ENCODE data around the gene ZDHHC11. TPM values are rescaled to one million over a fixed set of nuclear protein-coding genes. Genes with fewer than 3 reads are reported as not detected.
A peak's percentile ranks its signal among the peaks of the same experiment; 100 is the strongest.
"Not testable (repeated sequence)": the region's sequence is repeated elsewhere in the genome, so short reads cannot be mapped to it uniquely, and the experiment has no call there.

The ZDHHC11 gene
- total RNA-seq, 2 experiments from 2014 or later, result 9.9 to 10.6 TPM

DNA sequence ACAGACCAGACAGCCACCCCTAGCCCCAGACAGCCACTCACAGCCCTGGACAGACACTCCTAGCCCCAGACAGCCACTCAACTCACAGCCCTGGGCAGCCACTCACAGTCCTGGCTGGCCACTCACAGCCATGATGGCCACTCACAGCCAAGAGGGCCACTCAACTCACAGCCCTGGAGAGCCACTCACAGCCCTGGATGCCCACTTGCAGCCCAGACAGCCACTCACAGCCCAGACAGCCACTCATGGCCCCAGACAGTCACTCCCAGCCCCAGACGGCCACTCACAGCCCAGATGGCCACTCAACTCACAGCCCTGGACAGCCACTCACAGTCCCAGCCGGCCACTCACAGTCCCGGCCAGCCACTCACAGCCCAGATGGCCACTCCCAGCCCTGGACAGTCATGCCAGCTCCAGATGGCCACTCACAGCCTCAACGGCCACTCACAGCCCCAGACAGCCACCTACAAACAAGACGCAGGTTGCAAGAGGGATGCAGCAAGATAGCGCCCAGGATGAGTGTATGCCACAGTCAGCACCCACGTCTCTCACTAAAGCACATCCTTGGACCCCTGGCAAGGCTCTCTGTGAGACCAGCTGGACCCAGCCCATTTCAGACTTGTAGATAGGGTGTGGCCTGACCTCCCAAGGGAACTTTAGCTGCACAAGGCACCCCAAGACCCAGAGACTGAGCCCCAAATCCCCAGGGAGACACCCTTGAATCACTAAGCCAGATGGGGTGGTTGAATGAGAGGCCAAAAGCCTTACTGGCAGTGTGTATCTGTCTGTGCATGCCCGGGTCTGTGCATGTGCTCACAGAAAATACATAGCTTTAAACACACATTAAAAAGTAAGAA, 88.7 kb downstream of the ZDHHC11 start:
- Mint-ChIP-seq H3K36me3 (no peaks in the 10 kb centered on the region), H3K27me3 (peaks cover 3% of the 10 kb centered on the region), H3K9me3 (ENCODE audit: low read depth) (no peaks in the 10 kb centered on the region), H3K27ac (no peak overlapping the region), H3K4me1 (peaks cover 7% of the 10 kb centered on the region), H3K4me3 (no peak overlapping the region)
- no peak for DNase-seq
- CTCF ChIA-PET, result no interaction called here
- ATAC-seq, result no peak

- H3K4me1 Mint-ChIP-seq, result peaks cover 7% of the 10 kb centered on the region
- ATAC-seq (no peak), DNase-seq (no peak)
Observed at GRCh38 chr5:761059-761771, 89.6 kb downstream of the ZDHHC11 start.

GRCh38 chr5:760363-761058, 90.3 kb downstream of the ZDHHC11 start:
- Mint-ChIP-seq H3K36me3 (no peaks in the 10 kb centered on the region), H3K27me3 (peaks cover 3% of the 10 kb centered on the region), H3K27ac (no peak overlapping the region), H3K4me3 (no peak overlapping the region), H3K4me1 (peaks cover 7% of the 10 kb centered on the region), H3K9me3 (ENCODE audit: low read depth) (no peaks in the 10 kb centered on the region)
- ATAC-seq (no peak), DNase-seq (no peak)
- CTCF ChIA-PET, result no interaction called here

More at GRCh38 chr5:761059-761771, 89.6 kb downstream of the ZDHHC11 start:
- Mint-ChIP-seq H3K9me3 (ENCODE audit: low read depth) (no peaks in the 10 kb centered on the region), H3K4me3 (no peak overlapping the region), H3K27ac (no peak overlapping the region), H3K27me3 (peaks cover 3% of the 10 kb centered on the region), H3K36me3 (no peaks in the 10 kb centered on the region)
- CTCF ChIA-PET, result no interaction called here

- DNase-seq, result no peak
Observed at GRCh38 chr5:759781-760362, 90.9 kb downstream of the ZDHHC11 start.

DNA sequence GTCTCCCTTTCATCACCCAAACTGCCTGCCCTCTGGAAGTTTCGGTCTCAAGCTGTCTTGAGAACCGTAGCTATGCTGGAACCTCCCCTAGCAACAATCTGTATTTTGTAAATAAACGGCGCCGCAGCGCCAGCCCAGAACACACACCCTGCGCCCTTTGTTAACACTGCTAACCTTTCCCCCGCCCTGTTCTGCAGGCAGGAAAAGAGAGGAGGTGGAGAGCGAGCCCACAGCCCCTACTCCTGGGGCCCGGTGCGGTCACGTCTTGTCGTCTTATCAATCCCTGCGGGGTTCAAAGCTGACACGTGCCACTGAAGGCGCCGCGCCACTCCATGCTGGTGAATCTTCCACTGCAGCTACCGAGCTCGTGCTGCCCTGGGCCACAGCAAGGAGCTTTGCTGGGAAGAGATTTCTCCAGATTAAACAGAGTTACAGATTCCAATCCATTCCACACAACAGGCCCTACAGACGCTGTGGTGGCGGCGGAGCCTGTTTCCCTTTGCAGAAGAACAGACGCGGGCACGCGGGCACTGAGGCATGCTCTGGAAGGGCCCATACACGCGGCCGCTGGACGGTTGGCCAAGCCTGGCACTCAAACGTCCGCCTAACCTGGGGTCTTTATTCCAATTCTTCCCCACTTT, 91.6 kb downstream of the ZDHHC11 start:
- Mint-ChIP-seq H3K4me1 (peaks cover 7% of the 10 kb centered on the region), H3K4me3 (no peak overlapping the region), H3K9me3 (ENCODE audit: low read depth) (no peaks in the 10 kb centered on the region), H3K27me3 (peaks cover 3% of the 10 kb centered on the region), H3K27ac (no peak overlapping the region), H3K36me3 (no peaks in the 10 kb centered on the region)
- CTCF ChIA-PET, result no interaction called here
- ATAC-seq (peak; percentile 40), DNase-seq (no peak)

More at GRCh38 chr5:759781-760362, 90.9 kb downstream of the ZDHHC11 start:
- no peak overlapping the region for H3K27ac Mint-ChIP-seq
- no peaks in the 10 kb centered on the region for H3K36me3 Mint-ChIP-seq
- peaks cover 7% of the 10 kb centered on the region for H3K4me1 Mint-ChIP-seq
- no peak overlapping the region for H3K4me3 Mint-ChIP-seq
- peaks cover 3% of the 10 kb centered on the region for H3K27me3 Mint-ChIP-seq
- ATAC-seq, result no peak
- no peaks in the 10 kb centered on the region for H3K9me3 Mint-ChIP-seq (ENCODE audit: low read depth)
- CTCF ChIA-PET, result no interaction called here

GRCh38 chr5:758698-759053, 92.1 kb downstream of the ZDHHC11 start:
- H3K27me3 Mint-ChIP-seq, result peaks cover 3% of the 10 kb centered on the region
- H3K9me3 Mint-ChIP-seq (ENCODE audit: low read depth), result no peaks in the 10 kb centered on the region
- ATAC-seq, result no peak
- no peak overlapping the region for H3K27ac Mint-ChIP-seq
- peaks cover 7% of the 10 kb centered on the region for H3K4me1 Mint-ChIP-seq
- no peaks in the 10 kb centered on the region for H3K36me3 Mint-ChIP-seq
- CTCF ChIA-PET, result no interaction called here
- no peak for DNase-seq
- no peak overlapping the region for H3K4me3 Mint-ChIP-seq

- H3K27ac Mint-ChIP-seq, result no peak overlapping the region
- CTCF ChIA-PET, result no interaction called here
- peaks cover 3% of the 10 kb centered on the region for H3K27me3 Mint-ChIP-seq
- peaks cover 7% of the 10 kb centered on the region for H3K4me1 Mint-ChIP-seq
- ATAC-seq, result no peak
- H3K36me3 Mint-ChIP-seq, result no peaks in the 10 kb centered on the region
- H3K9me3 Mint-ChIP-seq (ENCODE audit: low read depth), result no peaks in the 10 kb centered on the region
- no peak overlapping the region for H3K4me3 Mint-ChIP-seq
- peak; percentile 40 for DNase-seq
Observed at GRCh38 chr5:757931-758697, 92.7 kb downstream of the ZDHHC11 start.

GRCh38 chr5:757346-757930, 93.3 kb downstream of the ZDHHC11 start:
- CTCF ChIA-PET, result no interaction called here
- DNase-seq (no peak), ATAC-seq (no peak)
- Mint-ChIP-seq H3K9me3 (ENCODE audit: low read depth) (no peaks in the 10 kb centered on the region), H3K27me3 (peaks cover 3% of the 10 kb centered on the region), H3K27ac (no peak overlapping the region), H3K36me3 (no peaks in the 10 kb centered on the region), H3K4me1 (peaks cover 7% of the 10 kb centered on the region), H3K4me3 (no peak overlapping the region)

- Mint-ChIP-seq H3K27me3 (peaks cover 3% of the 10 kb centered on the region), H3K27ac (no peak overlapping the region), H3K36me3 (no peaks in the 10 kb centered on the region), H3K4me3 (no peak overlapping the region), H3K9me3 (ENCODE audit: low read depth) (no peaks in the 10 kb centered on the region), H3K4me1 (peaks cover 7% of the 10 kb centered on the region)
- CTCF ChIA-PET, result no interaction called here
- peak; percentile 29 for DNase-seq
- no peak for ATAC-seq
Observed at GRCh38 chr5:756865-757345, 93.9 kb downstream of the ZDHHC11 start.

DNA sequence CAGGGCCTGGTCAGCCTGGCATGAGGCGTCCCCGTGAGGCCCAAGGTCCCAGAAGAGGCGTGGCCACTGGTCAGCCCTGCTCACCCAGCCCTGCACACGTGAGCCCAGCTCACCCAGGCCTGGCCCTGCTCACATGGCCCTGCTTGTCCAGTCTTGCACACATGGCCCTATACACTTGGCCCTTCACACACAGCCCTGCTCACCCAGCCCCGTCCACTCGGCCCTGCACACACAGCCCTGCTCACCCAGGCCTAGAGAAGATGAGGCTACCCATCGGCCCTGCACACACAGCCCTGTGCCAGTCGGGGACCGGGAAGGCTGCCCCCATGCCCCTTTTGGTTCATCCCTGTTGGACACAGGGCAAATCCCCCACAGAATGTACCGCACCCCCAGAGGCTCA, 94.6 kb downstream of the ZDHHC11 start:
- DNase-seq (peak; percentile 35), ATAC-seq (no peak)
- peaks cover 3% of the 10 kb centered on the region for H3K27me3 Mint-ChIP-seq
- CTCF ChIA-PET, result no interaction called here
- H3K27ac Mint-ChIP-seq, result no peak overlapping the region
- H3K4me1 Mint-ChIP-seq, result peaks cover 7% of the 10 kb centered on the region
- no peaks in the 10 kb centered on the region for H3K9me3 Mint-ChIP-seq (ENCODE audit: low read depth)
- H3K36me3 Mint-ChIP-seq, result no peaks in the 10 kb centered on the region
- H3K4me3 Mint-ChIP-seq, result no peak overlapping the region

DNA sequence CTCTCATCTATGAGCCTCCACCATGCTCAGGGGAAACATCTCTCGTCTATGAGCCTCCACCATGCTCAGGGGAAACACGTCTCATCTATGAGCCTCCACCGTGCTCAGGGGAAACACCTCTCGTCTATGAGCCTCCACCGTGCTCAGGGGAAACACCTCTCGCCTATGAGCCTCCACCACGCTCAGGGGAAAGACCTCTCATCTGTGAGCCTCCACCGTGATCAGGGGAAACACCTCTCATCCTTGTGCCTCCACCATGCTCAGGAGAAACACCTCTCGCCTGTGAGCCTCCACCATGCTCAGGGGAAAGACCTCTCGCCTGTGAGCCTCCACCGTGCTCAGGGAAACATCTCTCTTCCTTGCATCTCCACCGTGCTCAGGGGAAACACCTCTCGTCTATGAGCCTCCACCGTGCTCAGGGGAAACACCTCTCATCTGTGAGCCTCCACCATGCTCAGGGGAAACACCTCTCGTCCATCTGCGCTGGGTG, 96.6 kb downstream of the ZDHHC11 start:
- CTCF ChIA-PET; H3K9me3 Mint-ChIP-seq (ENCODE audit: low read depth); ATAC-seq; H3K36me3 Mint-ChIP-seq; H3K27ac Mint-ChIP-seq; H3K27me3 Mint-ChIP-seq; H3K4me3 Mint-ChIP-seq; H3K4me1 Mint-ChIP-seq; DNase-seq: not testable (repeated sequence)

- CTCF ChIA-PET; H3K9me3 Mint-ChIP-seq (ENCODE audit: low read depth); H3K4me3 Mint-ChIP-seq; H3K4me1 Mint-ChIP-seq; ATAC-seq; H3K27me3 Mint-ChIP-seq; DNase-seq; H3K27ac Mint-ChIP-seq; H3K36me3 Mint-ChIP-seq: not testable (repeated sequence)
Observed at GRCh38 chr5:753567-754142, 97.1 kb downstream of the ZDHHC11 start.

Measured in activated CD8-positive, alpha-beta memory T cell treated with anti-CD3 and anti-CD28 coated beads, Interleukin-2, amount 10 ng/mL, durations not matched to agents 7 days and 5 days (primary cell).